Stimulated activated CD8-positive, alpha-beta memory T cell treated with anti-CD3 and anti-CD28 coated beads, Interleukin-12 subunit alpha, Interleukin-12 subunit beta, amount 100 ng/mL, for 4 hours (primary cell): Measurements from ENCODE around the gene HRAS.

ENCODE experiments used
- DNase-seq: peaks from one replicate; pipeline ENCODE4 v3.0.0-alpha.2; 2020; ENCODE audit warnings: low read depth

The HRAS gene

GRCh38 chr11:507727-508515 lies 27.5 kb downstream of the HRAS start:
- no peak for DNase-seq

- peak; percentile 99 for DNase-seq
Observed at GRCh38 chr11:506995-507726, 28.2 kb downstream of the HRAS start, which contains the start of gene RNH1. Gene RNH1, minus strand, starts transcription at chr11:507242. Its CDS starts 5,080 bp downstream, at chr11:502162.

- peak; percentile 95 for DNase-seq
Observed at GRCh38 chr11:506238-506994, 29.0 kb downstream of the HRAS start.

GRCh38 chr11:504994-505344 lies 30.4 kb downstream of the HRAS start:
- DNase-seq = no peak

- no peak for DNase-seq
Observed at GRCh38 chr11:504053-504993, 31.1 kb downstream of the HRAS start.

GRCh38 chr11:503179-503981 lies 32.0 kb downstream of the HRAS start:
- DNase-seq = no peak

- no peak for DNase-seq
Observed at GRCh38 chr11:502288-503178, 32.8 kb downstream of the HRAS start.

- DNase-seq = no peak
Observed at GRCh38 chr11:501683-502287, 33.6 kb downstream of the HRAS start.

- no peak for DNase-seq
Observed at GRCh38 chr11:501001-501682, 34.2 kb downstream of the HRAS start.

GRCh38 chr11:499201-500076 lies 35.9 kb downstream of the HRAS start:
- no peak for DNase-seq

GRCh38 chr11:498297-499181 lies 36.8 kb downstream of the HRAS start:
- DNase-seq = no peak

- no peak for DNase-seq
Observed at GRCh38 chr11:497565-498296, 37.6 kb downstream of the HRAS start.

GRCh38 chr11:496834-497564 lies 38.4 kb downstream of the HRAS start:
- DNase-seq = no peak

- no peak for DNase-seq
Observed at GRCh38 chr11:495537-495931, 39.8 kb downstream of the HRAS start.
